Colonic mucosa (tissue), 4 donors: ENCODE results near the gene MCRS1. TPM values are rescaled to one million over a fixed set of nuclear protein-coding genes. Genes with fewer than 3 reads are reported as not detected.
A peak's percentile ranks its signal among the peaks of the same experiment; 100 is the strongest.

Experiments used
- DNase-seq: peaks from one replicate; pipeline ENCODE4 v3.0.0-alpha.2; 2020
- H3K27ac ChIP-seq: fragments of 200-600 bp; one replicate; pipeline ENCODE4 v1.8.0; 2021
- H3K27me3 ChIP-seq: fragments of 200-600 bp; one replicate; pipeline ENCODE4 v1.8.0; 2021
- H3K36me3 ChIP-seq: fragments of 200-600 bp; one replicate; pipeline ENCODE4 v1.8.0; 2021
- H3K4me1 ChIP-seq: fragments of 200-600 bp; one replicate; pipeline ENCODE4 v1.8.0; 2021; ENCODE audit warnings: mild to moderate bottlenecking
- H3K4me3 ChIP-seq: fragments of 200-600 bp; one replicate; pipeline ENCODE4 v1.8.0; 2021
- H3K9ac ChIP-seq, 2 donors: one replicate each; pipeline ENCODE4 v1.7.0; 2013; ENCODE audit warnings: control low read depth in 2 of 2, low read depth in 2 of 2, low read length in 2 of 2
- H3K9me3 ChIP-seq: fragments of 200-600 bp; one replicate; pipeline ENCODE4 v1.8.0; 2021
- CTCF ChIP-seq: fragments of 200-600 bp; IDR thresholded peaks from one replicate; pipeline ENCODE4 v1.8.0; 2022; ENCODE audit warnings: antibody characterized with exemption, mild to moderate bottlenecking
- intact Hi-C: fragments of 100-400 bp; cut with DNase I; formaldehyde crosslinking; loops from one replicate; pipeline ENCODE4 v1.14.1; 2022
- total RNA-seq, 2 donors: library from RNA; stranded (reverse); fragmentation: NEBNext Ultra II Directional in 1 of 2; extraction: Animal tissue kit (Norgen Biotek cat#: 25700) in 1 of 2; gene quantifications; one replicate each; pipeline ENCODE4 v1.2.1, GENCODE V29; 2021
- donor health status: healthy.
- donor health status: DM: no; HTN: no; CAD: no.
- donor health status: DM: no; HTN: no; CAD: no.

The MCRS1 gene
- total RNA-seq, 2 donors from 2014 or later, result 53.8 to 78.7 TPM

- H3K9me3 ChIP-seq, result no peaks in the 10 kb centered on the region
- H3K27me3 ChIP-seq, result no peaks in the 10 kb centered on the region
- H3K4me1 ChIP-seq, result no peaks in the 10 kb centered on the region
- no peak overlapping the region for H3K27ac ChIP-seq
- no peak for DNase-seq
- TF ChIP-seq CTCF, result no peak
- intact Hi-C loops, result no loop called here
- H3K36me3 ChIP-seq, result no peaks in the 10 kb centered on the region
- H3K4me3 ChIP-seq, result no peak overlapping the region
- H3K9ac ChIP-seq, result no peak overlapping the region
Measured at GRCh38 chr12:49578471-49579112, 10.7 kb upstream of the MCRS1 start.

DNA sequence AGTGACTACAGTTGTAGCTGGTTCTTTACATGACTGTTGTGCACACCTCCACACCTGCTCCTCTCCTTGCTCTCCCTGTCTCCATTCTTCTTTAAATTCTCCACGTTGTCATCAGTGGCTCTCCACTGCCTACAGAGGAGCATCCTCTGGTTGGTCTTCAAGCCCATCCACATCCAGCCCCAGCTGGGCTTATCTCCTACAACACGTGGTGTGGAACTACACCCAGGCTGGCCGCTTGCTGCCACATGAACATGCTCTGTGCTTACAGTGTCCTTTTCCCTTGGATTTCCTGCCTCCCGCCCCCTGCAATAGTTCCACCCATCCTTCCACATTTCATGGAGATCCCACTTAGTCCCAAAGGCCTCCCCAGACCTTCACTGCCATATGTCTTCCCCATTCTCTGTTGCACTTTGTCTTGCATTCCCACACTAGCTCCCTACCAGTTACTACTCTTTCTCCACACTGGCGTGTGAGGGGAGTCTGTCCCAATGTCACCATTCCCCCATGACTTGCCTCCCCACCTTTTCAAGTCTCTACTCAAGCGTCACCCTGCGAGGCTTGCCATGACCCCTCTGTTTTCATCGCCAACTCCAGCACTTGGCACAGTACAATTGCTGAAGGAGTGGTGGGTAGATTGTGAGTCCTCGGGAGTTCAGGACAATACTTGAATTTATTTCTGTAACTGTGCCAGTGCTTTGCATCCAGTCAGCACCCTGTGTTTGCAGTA, 9.8 kb upstream of the MCRS1 start:
- Histone ChIP-seq H3K27ac (no peak overlapping the region), H3K27me3 (no peaks in the 10 kb centered on the region), H3K4me1 (no peaks in the 10 kb centered on the region), H3K4me3 (no peak overlapping the region), H3K9me3 (no peaks in the 10 kb centered on the region), H3K9ac (no peak overlapping the region), H3K36me3 (no peaks in the 10 kb centered on the region)
- no peak for DNase-seq
- intact Hi-C loops, result no loop called here
- no peak for TF ChIP-seq CTCF

DNA sequence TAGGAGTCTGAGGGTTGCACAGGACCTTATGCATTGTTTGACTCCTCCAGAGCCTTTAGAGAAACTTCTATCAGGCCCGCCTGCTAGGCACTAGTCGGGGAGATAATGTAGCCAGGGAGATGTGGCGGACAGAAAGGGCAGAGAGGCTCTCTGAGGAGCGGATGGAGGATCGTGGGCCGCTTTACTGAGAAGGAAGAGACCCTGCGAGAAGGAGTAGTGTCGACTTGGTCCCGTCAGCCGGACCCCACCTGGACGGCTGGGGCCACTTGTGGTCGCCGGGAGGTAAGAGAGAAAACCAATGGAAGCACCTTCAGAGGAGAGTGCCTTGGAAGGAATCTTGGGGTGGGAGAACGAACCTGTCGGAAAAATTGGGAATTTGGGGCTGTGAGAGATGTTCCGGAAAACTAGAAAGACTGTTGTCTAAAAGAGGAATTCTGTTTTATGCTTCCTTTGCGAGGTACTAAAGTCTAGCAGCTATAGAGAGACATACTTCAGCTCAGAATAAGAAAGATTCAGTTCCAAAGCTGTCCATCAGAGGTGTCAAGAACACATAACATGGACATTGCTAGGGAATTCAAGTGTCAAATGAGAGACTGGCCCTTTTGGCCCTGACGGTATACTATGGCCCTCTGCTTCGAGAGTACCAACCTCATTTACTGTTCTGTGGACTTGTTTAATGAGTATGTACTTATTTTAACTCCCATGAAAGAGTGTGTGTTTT, 660 bp upstream of the MCRS1 start:
- Histone ChIP-seq H3K4me1 (peaks cover 10% of the 10 kb centered on the region), H3K27ac (peak overlapping the region; percentile 89), H3K36me3 (peaks cover 10% of the 10 kb centered on the region), H3K9ac (peak overlapping the region; percentile 53 to 84), H3K4me3 (peak overlapping the region; percentile 60), H3K9me3 (no peaks in the 10 kb centered on the region), H3K27me3 (no peaks in the 10 kb centered on the region)
- intact Hi-C loops, result no loop called here
- TF ChIP-seq CTCF, result no peak
- DNase-seq, result no peak

- H3K36me3 ChIP-seq, result peaks cover 16% of the 10 kb centered on the region
- peaks cover 10% of the 10 kb centered on the region for H3K4me1 ChIP-seq
- no peaks in the 10 kb centered on the region for H3K27me3 ChIP-seq
- H3K9me3 ChIP-seq, result no peaks in the 10 kb centered on the region
- peak overlapping the region; percentile 84 to 89 for H3K9ac ChIP-seq
- peak overlapping the region; percentile 60 for H3K4me3 ChIP-seq
- DNase-seq, result no peak
- intact Hi-C loops, result no loop called here
- H3K27ac ChIP-seq, result no peak overlapping the region
- TF ChIP-seq CTCF, result no peak
Measured at GRCh38 chr12:49567302-49567610, 686 bp downstream of the MCRS1 start.

DNA sequence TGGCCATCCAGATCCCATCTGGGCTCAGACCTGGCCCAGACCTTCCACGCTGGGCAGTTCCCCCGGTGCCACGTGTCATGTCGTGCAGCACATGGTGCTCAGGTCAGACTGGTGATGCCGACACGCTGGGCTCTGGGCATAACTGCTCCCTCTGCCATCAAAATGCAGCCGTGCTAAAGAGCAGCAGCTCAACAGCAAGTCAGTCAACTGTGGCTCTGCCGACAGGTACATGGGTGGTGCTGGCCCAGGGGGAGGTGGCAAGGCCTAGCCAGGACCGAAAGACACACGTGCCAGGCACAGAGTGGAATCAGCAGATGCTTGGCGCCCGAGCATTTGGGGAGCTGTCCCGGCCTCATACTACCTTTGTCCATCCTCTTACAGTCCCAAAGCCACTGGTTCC, 1.6 kb downstream of the MCRS1 start:
- no peak overlapping the region for H3K4me3 ChIP-seq
- H3K4me1 ChIP-seq, result peaks cover 10% of the 10 kb centered on the region
- intact Hi-C loops, result no loop called here

More for the DNA sequence above, 1.6 kb downstream of the MCRS1 start:
- Histone ChIP-seq H3K27me3 (no peaks in the 10 kb centered on the region), H3K9me3 (no peaks in the 10 kb centered on the region), H3K27ac (no peak overlapping the region), H3K36me3 (peaks cover 17% of the 10 kb centered on the region), H3K9ac (no peak overlapping the region)
- no peak for DNase-seq
- no peak for TF ChIP-seq CTCF
